CD4-positive, alpha-beta T cell treated with Interleukin-2 at 100 ng/mL for 4 hours (primary cell): ENCODE measurements around the gene CPNE6.
"Not testable (repeated sequence)": the region's sequence is repeated elsewhere in the genome, so short reads cannot be mapped to it uniquely, and the experiment has no call there.

Experiments
- DNase-seq: peaks from one replicate; pipeline ENCODE4 v3.0.0-alpha.2; 2020; ENCODE audit warnings: low spot score

The CPNE6 gene

DNA sequence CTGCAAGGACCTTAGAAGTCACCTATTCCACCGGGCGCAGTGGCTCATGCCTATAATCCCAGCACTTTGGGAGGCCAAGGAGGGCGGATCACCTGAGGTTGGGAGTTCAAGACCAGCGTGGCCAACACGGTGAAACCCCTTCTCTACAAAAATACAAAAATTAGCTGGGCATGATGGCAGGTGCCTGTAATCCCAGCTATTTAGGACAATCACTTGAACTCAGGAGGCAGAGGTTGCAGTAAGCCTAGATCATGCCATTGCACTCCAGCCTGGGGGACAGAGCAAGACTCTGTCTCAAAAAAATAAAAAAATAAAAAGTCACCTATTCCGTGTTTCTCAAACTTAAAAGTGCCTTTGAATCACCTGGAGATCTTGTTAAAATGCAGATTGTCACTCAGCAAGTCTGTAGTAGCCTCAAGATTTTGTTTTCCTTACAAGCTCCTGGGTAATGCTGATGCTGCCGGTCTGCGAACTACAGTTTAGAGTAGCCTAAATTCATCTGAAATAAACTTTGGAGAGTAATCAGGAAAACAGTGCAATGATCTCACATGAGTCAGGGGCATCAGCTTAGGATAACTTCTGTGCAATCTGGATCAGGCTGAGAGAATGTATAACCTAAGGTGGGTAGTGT, 34.4 kb downstream of the CPNE6 start:
- not testable (repeated sequence) for DNase-seq

DNA sequence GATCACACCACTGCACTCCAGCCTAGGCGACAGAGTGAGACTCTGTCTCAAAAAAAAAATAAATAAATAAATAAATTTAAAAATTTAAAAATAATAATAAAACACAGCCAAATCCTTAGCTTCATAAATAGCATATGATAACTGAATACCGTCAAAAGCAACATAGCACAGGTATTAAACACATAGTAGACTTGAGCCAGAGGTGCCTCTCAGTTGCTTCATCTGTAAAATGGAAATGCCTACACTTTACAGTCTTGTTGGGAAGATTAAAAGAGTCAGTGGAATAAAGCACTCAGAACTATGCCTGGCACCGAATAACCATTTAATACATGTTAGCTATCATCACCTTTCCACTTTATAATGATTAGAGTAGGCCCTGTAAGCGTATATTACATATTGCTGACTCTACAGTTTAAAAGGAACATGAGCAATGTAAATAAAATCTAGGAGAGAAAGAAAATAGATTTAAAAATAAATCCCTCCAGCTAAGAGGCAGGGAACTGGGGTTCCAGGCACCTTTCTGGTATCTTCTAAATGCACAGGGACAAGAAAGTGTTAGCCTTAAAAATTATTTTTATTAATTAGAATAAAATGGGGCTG, 35.4 kb downstream of the CPNE6 start:
- DNase-seq: no peak

DNA sequence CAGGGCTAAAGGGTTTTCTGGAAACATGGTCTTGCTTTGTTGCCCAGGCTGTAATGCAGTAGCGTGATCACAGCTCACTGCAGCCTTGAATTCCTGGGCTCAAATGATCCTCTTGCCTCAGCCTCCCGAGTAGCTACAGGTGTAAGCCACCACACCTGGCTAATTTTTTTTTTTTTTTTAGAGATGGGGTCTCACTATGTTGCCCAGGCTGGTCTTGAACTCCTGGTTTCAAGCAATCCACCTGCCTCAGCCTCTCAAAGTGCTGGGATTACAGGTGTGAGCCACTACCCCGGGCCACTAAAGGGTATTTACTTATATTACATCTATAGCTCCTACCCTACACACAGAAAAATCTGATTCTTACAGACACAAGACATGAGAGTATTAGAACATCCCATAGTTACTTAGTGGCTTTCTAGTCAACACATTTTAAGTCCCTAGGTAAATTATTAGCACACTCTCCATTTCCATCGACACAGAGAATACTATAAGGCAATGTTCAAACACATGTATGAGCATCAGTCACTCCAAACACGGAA, 37.0 kb downstream of the CPNE6 start:
- no peak for DNase-seq

DNA sequence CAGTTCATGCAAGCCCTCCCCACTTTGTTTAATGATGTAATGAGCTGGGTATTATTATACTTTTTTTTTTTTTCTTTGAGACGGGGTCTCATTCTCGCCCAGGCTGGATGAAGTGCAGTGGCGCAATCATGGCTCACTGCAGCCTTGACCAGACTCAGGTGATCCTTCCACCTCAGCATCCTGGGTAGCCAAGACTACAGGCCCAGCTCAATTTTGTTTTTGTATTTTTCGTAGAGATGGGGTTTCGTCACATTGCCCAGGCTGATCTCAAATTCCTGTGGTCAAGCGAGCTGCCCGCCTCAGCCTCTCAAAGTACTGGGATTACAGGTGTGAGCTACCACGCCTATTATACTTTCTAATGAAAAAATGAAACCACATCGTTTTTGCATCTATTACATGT, 38.7 kb downstream of the CPNE6 start:
- no peak for DNase-seq

DNA sequence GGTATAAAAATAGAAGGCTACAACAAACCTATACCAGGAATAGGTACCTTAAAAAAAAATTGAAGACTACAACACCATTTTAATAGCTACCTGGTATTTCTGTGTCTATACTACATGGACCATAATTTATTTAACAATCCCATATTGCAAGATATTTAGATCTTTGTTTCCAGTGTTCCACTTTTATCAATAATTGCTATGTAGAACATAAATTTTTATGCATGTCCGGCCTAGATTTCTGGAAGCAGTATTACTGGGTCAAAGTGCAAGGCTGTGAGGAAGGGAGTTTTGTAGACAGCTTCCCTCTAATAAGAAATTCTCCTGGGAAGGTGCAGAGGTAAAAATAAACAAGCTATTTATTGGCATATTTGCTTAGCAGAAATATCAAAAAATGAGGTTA, 39.2 kb downstream of the CPNE6 start:
- DNase-seq: no peak

DNA sequence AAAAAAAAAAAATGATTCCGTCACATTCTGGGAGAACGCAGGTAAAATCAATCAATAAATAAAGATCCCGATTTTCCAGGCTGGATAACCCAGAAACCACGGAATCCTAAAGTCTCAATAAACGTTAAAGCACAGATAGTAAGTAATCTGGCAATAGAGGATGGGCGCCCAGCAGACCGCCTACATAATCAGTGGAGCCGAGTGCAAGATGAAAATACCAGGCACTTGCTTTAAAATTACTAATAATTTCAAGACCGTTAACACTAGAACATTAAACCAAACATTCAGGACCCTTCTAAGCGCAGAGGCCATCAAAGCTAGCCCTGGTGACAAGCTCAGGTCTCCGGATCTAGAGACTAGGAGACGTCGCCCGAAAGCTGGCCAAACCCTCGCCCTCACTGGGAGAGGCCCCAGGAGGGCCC, 42.0 kb downstream of the CPNE6 start:
- no peak for DNase-seq

DNA sequence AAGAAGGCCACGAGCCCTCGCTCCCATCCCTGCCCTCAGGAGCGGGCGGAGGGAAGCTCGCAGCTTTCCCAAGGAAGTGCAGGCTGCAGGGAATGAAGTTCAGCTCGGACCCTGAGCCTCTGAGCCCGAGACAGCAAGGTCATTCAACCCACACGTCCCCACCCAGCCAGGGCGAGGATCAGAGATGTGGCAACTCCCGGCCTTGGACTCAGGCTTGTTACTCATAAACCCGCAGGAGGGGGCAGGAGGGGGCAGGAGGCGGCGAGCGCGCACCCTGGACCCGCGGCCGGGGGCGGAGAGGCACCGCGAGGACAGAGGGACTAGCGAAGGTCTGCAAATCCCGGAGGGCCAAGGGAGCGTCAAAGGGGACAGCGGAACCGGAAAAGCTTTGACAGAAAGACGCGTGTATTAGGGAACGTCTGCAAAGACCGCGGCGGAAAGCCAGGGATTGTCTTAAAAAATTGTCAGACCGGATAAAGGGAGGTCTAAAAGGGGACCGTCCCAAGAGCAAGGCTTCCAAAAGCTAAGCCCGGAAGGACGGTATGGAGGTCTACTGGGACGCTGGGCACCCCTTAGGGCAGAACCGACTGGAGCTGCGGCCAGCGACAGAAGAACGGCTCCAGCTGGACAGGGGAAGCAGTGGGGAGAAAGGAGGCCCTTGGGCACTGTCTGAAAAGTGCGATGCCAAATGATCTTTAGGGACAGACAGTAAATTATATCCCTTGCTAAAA, 42.6 kb downstream of the CPNE6 start:
- peak; percentile 80 for DNase-seq

DNA sequence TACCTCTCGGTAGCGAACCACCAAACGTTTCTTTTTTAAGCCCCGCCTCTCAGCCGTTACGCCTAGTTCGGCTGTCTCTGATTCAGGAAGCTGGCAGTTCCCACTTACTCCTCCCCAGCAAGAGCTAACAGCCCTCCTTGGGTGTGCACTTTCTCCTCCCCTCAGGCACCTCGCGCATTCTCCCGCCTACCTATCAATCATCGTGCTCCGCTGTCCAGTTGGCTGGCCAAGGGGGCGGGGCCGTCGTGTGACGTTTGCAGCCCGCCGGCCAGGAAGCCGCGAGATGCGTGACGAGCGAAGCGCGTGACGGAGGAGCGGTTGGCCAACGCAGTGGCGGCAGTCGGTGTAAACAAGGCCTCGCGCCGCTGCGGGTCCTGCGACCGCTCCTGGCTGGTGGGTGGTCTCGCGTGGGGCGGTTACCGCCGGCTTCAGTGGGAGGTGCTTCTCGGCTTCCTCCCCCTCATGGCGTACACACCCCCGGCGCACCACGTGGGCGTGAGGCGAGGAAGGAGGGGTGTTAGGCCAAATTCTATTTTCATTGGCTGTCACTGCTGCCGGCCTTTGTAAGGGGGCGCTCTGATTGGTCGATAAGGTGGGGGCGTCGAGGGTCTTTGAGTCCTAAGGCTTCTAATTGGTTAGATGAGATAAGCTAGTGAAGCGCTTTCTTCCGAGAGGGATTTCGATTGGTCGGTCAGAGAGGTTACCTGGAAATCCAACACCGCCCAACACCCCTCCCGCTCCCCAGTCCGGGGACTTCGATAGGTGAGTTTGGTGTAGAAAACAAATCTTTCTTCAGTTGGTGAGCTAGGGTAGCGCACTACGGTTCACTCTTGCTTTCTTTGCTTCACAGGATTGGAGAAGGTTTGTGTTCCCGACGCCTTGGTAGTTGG, 43.4 kb downstream of the CPNE6 start, which contains the start of the genes DCAF11 and NRL:
Gene DCAF11 (plus strand): TSS at position 246 of the 890 bp plus-strand sequence. CDS start 818 bp downstream, outside the sequence.
Gene NRL (minus strand): TSS at position 418 of the 890 bp plus-strand sequence. CDS start 32,101 bp downstream, outside the sequence.
- DNase-seq: peak; percentile 100

DNA sequence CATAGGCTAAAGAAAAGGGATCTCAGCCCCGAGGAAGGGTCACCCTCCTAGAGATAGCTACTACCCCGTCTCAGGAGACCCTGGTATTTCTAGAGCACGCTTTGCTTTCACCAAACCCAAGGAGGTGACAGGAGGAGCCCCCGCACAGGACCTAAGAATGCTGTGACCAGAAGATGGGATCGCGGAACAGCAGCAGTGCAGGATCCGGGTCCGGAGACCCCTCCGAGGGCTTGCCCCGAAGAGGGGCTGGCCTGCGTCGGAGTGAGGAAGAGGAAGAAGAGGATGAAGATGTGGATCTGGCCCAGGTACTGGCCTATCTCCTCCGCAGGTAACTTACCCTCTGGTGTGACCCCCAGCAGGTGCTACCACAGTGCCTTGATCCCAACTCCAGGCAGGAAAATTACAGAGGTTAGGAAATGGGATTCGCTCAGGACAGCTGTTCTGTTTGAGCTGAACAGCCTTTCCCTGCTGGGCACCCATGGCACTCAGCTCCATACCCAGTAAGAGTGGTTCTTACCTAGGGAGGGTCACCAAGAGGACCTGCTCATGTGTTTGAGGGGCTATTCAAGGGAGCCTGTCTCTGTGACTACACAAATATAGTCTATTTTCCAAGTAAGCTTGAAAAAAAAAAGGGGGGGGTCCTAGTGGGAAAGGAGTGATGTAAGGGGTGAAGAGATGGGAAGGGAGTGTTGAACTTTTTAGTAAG, 44.2 kb downstream of the CPNE6 start:
- no peak for DNase-seq

DNA sequence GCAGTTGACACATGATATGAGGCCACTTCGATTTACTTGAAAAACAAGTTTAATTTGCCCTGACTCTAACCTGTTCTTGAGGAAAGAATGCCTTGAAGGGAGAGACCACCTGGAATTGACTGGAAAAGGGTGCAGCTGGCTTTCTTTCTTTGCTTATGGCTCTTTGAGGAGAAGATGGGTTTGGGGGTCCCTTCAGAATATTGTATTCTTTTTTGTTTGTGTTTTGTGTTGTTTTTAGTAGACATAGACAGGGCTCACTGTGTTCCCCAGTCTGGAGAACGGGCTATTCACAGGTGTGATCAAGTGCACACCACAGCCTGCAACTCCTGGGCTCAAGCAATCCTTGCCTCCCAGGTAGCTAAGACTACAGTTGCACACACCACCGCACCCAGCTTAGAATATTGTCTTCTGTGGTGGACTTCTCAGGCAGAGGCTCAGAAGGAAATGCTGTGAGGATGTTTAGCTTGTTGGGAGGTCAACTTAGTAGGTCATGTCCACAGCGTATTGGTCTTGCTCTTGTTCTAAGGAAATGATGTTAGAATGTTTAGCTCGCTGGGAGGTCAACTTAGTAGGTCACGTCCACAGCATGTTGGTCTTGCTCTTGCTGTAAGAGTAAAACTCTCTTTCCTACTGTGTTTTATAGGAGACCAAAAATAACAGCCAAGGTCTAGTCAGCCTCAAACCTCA, 44.9 kb downstream of the CPNE6 start:
- no peak for DNase-seq

DNA sequence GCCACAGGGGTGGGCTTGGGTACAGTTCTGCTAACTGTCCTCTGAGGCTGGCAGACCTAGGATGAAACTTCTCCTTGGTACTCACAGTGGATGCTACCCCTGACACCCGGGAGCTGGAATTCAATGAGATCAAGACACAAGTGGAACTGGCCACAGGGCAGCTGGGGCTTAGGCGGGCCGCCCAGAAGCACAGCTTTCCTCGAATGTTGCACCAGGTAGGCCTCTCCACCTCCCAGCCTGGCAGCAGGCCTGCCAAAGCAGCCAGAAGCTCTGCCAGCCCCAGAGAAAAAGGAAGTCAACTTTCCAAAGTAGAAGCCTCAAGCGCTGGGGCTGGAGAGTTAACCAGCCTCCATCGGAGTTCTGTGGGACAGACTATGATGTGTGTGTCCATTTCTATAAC, 45.8 kb downstream of the CPNE6 start:
- DNase-seq: no peak

DNA sequence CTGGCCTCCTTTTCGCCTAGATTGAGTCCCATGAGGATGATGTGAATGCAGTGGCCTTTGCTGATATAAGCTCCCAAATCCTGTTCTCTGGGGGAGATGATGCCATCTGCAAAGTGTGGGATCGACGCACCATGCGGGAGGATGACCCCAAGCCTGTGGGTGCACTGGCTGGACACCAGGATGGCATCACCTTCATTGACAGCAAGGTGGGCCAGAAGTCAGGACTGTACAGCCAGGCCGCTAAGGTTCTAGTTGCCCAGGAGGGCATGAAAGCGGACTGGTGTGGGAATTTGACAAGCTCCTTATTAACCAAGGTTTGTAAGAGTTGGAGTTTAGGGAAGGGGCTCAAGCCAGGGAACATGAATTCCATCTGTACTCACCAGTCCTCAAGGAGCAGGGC, 48.3 kb downstream of the CPNE6 start:
- no peak for DNase-seq

DNA sequence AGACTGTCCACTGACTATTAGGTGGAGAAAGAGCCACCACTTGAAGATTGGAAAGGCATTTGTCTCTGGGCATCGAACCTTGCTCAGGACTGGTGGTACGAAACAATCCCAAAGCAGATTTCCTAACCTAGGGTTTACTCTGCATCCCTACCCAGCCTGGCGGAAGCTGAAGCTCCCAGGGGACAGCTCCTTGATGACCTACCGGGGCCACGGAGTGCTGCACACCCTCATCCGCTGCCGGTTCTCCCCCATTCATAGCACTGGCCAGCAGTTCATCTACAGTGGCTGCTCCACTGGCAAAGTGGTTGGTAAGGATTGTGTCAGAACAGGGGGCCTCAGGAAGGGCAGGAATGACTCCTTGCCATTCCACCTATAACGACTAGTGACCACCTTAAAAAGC, 49.8 kb downstream of the CPNE6 start:
- DNase-seq: no peak

DNA sequence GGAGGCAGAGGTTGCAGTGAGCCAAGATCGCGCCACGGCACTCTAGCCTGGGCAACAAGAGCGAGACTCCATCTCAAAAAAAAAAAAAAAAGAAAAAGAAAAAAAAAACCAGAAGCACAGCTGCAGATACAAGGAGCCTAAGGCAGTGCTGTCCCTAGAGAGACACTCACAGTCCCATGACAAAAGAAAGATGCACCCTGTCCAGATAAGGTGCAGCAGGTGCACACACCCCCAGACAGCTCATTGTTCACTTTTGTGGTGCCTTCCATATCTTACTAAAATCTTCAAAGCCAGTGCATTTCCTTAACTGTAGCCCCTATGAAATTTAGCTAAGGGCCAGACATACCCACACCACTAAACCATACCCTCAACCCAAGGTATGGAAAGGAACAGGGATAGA, 51.1 kb downstream of the CPNE6 start:
- DNase-seq: no peak

DNA sequence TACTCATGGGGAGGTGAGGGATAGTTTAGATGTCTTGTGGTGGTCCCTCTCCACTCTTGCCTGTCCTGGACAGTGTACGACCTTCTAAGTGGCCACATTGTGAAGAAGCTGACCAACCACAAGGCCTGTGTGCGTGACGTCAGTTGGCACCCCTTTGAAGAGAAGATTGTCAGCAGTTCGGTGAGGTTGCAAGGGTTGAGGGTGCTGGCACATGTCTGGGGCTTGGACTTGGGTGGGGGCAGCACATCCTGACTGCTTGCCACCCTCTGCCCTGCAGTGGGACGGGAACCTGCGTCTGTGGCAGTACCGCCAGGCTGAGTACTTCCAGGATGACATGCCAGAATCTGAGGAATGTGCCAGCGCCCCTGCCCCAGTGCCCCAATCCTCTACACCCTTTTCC, 51.5 kb downstream of the CPNE6 start:
- no peak for DNase-seq

DNA sequence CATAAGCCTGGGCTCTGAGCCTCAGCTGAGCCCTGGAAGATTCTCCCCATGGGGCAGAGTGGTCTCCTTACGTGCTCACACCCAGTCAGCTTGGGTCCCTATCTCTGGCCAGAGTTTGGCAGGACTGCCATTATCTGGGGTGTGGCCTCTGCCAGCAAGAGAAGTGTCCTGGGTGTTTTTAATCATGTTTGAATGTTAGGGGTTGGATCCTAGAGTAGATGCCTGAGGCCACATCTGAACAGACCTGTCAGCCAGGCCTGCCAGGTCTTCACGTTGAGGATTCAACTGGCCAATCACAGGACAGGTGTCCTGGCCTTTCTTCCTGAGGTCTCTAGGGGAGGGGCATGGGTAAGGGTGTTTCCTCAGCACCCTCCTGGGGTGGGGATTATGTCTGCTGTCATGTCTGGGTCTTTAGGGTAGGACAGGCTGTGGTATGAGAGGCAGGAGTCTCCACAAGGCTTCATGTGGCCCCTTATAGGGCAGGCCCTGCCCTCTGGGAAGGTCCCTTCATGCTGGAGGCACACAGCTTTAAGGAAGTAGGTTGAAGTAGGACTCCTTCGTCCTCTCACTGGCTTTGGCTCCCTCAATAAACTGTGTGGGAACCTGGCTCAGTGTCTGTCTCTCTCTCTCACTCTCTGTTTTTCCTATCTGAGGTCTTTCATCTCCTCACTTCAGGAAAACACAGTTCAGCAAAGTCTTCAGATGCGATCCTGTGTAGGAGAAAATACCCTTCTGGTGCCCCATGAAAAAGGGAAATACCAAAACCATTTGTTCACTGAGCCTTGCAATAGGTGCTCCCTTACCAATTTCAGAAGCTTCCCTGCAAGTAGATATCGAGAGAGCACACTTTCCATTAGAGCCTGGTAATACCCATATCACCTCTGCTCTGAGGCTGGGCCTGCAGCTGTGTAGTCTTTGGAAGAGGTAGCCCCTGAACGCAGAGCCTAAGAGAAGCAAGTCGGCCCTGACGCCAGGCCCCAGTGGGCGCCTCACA, 52.4 kb downstream of the CPNE6 start:
- DNase-seq: no peak

DNA sequence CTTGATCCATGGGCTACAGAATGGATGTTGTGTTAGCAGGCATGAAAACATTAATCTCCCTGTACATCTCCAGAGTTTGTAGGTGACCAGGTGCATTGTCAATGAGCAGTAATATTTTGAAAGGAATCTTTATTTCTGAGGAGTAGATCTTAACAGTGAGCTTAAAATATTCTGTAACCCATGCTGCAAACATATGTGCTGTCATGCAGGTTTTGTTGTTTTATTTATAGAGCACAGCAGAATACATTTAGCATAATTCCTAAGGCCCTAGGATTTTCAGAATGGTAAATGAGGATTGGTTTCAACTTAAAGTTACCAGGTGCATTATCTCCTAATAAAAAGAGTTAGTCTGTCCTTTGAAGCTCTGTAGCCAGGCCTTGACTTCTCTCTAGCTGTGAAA, 55.6 kb downstream of the CPNE6 start:
- no peak for DNase-seq

DNA sequence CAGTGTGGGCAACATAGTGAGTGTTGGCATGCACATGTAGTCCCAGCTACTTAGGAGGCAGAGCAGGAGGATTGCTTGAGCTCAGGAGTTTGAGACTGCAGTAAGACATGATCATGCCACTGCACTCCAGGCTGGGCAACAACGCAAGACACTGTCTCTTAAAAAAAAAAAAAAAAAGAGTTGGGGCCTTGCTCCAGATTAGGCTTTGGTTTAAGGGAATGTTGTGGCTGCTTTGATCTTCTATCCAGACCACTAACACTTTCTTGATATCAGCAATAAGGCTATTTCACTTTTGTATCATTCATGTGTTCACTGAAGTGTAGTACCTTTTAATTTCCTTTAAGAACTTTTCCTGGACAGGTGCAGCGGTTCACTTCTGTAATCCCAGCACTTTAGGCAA, 56.3 kb downstream of the CPNE6 start:
- no peak for DNase-seq
